Psoas muscle (tissue), 8 donors: ENCODE measurements around the gene YES1. TPM values are rescaled to one million over a fixed set of nuclear protein-coding genes. Genes with fewer than 3 reads are reported as not detected.
A peak's percentile ranks its signal among the peaks of the same experiment; 100 is the strongest.

Experiments used
- ATAC-seq, 4 donors: fragments of 200-7000 bp; cut with Tn5 transposase; one replicate each; pipeline ENCODE4 v1.9.1; 2020; ENCODE audit warnings: moderate library complexity in 3 of 4, mild to moderate bottlenecking in 2 of 4
- DNase-seq, 2 donors: peaks; one replicate each; pipeline ENCODE4 v3.0.0-alpha.2; 2020
- H3K27ac ChIP-seq: fragments of 200-600 bp; one replicate; pipeline ENCODE4 v1.8.0; 2022
- H3K27me3 ChIP-seq, 3 donors: fragments of 200-600 bp in 1 of 3; one replicate each; pipeline versions ENCODE4 v1.6.1 to v1.8.0; 2013 to 2022; ENCODE audit warnings: low read length in 2 of 3, mild to moderate bottlenecking in 2 of 3, moderate library complexity in 1 of 3; ENCODE audit not compliant: insufficient read depth in 3 of 3
- H3K36me3 ChIP-seq, 2 donors: fragments of 200-600 bp in 1 of 2; one replicate each; pipeline versions ENCODE4 v1.6.1 to v1.8.0; 2013 to 2022; ENCODE audit warnings: low read depth in 1 of 2, mild to moderate bottlenecking in 1 of 2, moderate library complexity in 1 of 2; ENCODE audit not compliant: insufficient read depth in 1 of 2
- H3K4me1 ChIP-seq: fragments of 200-600 bp; one replicate; pipeline ENCODE4 v1.8.0; 2022
- H3K4me3 ChIP-seq: fragments of 200-600 bp; one replicate; pipeline ENCODE4 v1.8.0; 2022; ENCODE audit warnings: mild to moderate bottlenecking
- H3K9me3 ChIP-seq: fragments of 200-600 bp; one replicate; pipeline ENCODE4 v1.8.0; 2022
- CTCF ChIP-seq: fragments of 200-600 bp; IDR thresholded peaks from one replicate; pipeline ENCODE4 v1.8.0; 2022; ENCODE audit warnings: antibody characterized with exemption
- WGBS, 3 donors: extraction: QIAGEN DNeasy Blood & Tissue Kit; methylation state at CpG; one replicate each; pipeline versions ENCODE4 v1.1.6 to v1.1.7; 2013; 5-methylcytosine and 5-hydroxymethylcytosine counted together
- intact Hi-C, 2 donors: fragments of 100-400 bp; cut with DNase I; formaldehyde crosslinking; loops; one replicate each; pipeline versions ENCODE4 v1.11.0 to v1.14.2; 2022
- polyA plus RNA-seq, 3 donors: library from polyadenylated mRNA; stranded (reverse); fragments of 200-250 nt; gene quantifications; one replicate each; pipeline ENCODE4 v1.2.3, GENCODE V29; 2013
- total RNA-seq, 4 donors: library from RNA; stranded (reverse); fragmentation: NEBNext Ultra II Directional in 2 of 4; extraction: Animal tissue kit (Norgen Biotek cat#: 25700) in 2 of 4; gene quantifications; one replicate each; pipeline versions ENCODE4 v1.2.1 to v1.2.4, GENCODE V29; 2021 to 2023
- donor health status: healthy with polysubstance abuse.
- donor health status: DM: no; HTN: no; CAD: no; lungs with moderate emphysema.
- donor health status: Bipolar disorder and iron deficiency.
- donor health status: healthy.
- donor health status: DM: yes; HTN: yes; CAD: no.
- donor health status: DM: no; HTN: no; CAD: no.
- donor health status: DM: no; HTN: no; CAD: no.
- donor health status: DM: yes; HTN: yes; CAD: no.

Gene YES1
- total and polyA plus RNA-seq, 7 donors = 8.7 to 29.5 (median 14.6) TPM

- intact Hi-C loops = no loop called here
- DNase-seq = no peak
- Histone ChIP-seq H3K4me1 (no peaks in the 10 kb centered on the region), H3K27me3 (no peaks in the 10 kb centered on the region), H3K4me3 (peak overlapping the region; percentile 92), H3K36me3 (peaks cover 0 to 9% of the 10 kb centered on the region in 2 donors), H3K27ac (peak overlapping the region; percentile 79), H3K9me3 (no peaks in the 10 kb centered on the region)
- TF ChIP-seq CTCF = no peak
- WGBS, 3 donors = 11 to 23% (median 20%) methylated on average over 8 of the region's 8 CpGs
- ATAC-seq = peak in 3 of 4 donors; percentile 1 to 10 (median 9)
These were observed 100.8 kb downstream of the YES1 start for GRCh38 chr18:711310-711656.

DNA sequence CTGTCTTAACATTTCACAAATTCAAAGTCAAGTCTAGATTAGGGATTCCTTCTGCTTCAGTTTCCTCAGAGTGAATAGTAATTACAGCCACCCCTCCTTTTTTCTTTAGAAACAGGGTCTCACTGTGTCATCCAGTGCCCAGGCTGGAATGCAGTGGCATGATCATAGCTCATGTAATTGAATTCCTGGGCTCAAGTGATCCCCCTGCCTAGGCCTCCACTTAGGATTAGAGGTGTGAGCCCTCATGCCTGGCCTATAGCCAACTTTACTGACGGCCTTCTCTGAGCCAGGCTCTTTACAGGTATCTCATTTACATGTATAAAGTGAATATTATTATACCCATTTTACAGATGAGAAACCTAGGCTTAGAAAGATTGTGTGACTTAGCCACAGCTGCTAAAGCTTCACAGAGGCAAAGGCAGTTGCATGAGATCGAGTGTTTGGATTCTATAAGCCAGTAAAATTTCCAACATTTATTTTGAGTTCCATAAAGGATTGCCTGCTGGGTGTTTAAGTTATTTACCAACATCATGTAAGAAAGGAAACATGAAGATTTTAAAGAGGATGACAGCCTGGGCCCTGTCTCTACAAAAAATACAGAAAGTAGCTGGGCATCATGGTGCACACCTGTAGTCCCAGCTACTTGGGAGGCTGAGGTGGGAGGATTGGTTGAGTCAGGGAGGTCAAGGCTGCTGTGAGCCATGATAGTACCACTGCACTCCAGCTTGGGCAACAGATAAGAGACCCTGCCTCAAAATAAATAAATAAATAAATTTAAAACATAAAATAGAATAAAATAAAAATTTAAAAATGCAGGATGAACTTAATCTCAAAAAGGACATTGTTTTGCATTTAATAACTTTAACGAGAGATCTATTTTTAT lies 101.4 kb downstream of the YES1 start:
- peak overlapping the region; percentile 79 for H3K27ac ChIP-seq
- ATAC-seq (no peak), DNase-seq (no peak)
- TF ChIP-seq CTCF = no peak
- H3K9me3 ChIP-seq = no peaks in the 10 kb centered on the region
- intact Hi-C loops = no loop called here
- peaks cover 0 to 11% of the 10 kb centered on the region in 2 donors for H3K36me3 ChIP-seq
- WGBS, 3 donors = 66 to 76% (median 73%) methylated on average over 3 of the region's 3 CpGs
- H3K27me3 ChIP-seq = no peaks in the 10 kb centered on the region
- H3K4me1 ChIP-seq = no peaks in the 10 kb centered on the region
- peak overlapping the region; percentile 92 for H3K4me3 ChIP-seq

- no peak for DNase-seq
- Histone ChIP-seq H3K4me3 (no peak overlapping the region), H3K27ac (no peak overlapping the region), H3K4me1 (no peaks in the 10 kb centered on the region), H3K36me3 (peaks cover 0 to 20% of the 10 kb centered on the region in 2 donors), H3K27me3 (no peaks in the 10 kb centered on the region), H3K9me3 (no peaks in the 10 kb centered on the region)
- TF ChIP-seq CTCF = no peak
- intact Hi-C loops = no loop called here
- no peak for ATAC-seq
- WGBS, 3 donors = 93 to 100% (median 95%) methylated on average over 1 of the region's 1 CpG
These were observed 102.3 kb downstream of the YES1 start for GRCh38 chr18:709771-710170.

- intact Hi-C loops = no loop called here
- no peaks in the 10 kb centered on the region for H3K9me3 ChIP-seq
These were observed 103.9 kb downstream of the YES1 start for GRCh38 chr18:708096-708495.

More at GRCh38 chr18:708096-708495, 103.9 kb downstream of the YES1 start:
- Histone ChIP-seq H3K4me3 (no peak overlapping the region), H3K27ac (no peak overlapping the region), H3K27me3 (no peaks in the 10 kb centered on the region), H3K36me3 (peaks cover 0 to 30% of the 10 kb centered on the region in 2 donors), H3K4me1 (no peaks in the 10 kb centered on the region)
- WGBS, 3 donors = 95 to 96% (median 96%) methylated on average over 10 of the region's 10 CpGs
- DNase-seq (no peak), ATAC-seq (no peak)
- no peak for TF ChIP-seq CTCF
